CD14-positive monocyte (primary cell): ENCODE data around the gene ARHGAP44. TPM values are rescaled to one million over a fixed set of nuclear protein-coding genes. Genes with fewer than 3 reads are reported as not detected.

ENCODE experiments used
- DNase-seq, 3 donors: peaks; one replicate each; pipeline ENCODE4 v3.0.0-alpha.2; 2011 to 2022
- H2AFZ ChIP-seq: 2 replicates; pipeline ENCODE4 v1.6.0; 2012; ENCODE audit warnings: mild to moderate bottlenecking, low read depth, low read length, inconsistent platforms; ENCODE audit not compliant: insufficient read depth, poor library complexity, severe bottlenecking
- H3K27ac ChIP-seq, 2 donors: 1 replicate in 1 of 2; 2 replicates in 1 of 2; pipeline ENCODE4 v1.5.1; 2012 to 2013; ENCODE audit warnings: low read length in 2 of 2, control low read depth in 1 of 2, inconsistent platforms in 1 of 2, low read depth in 1 of 2, mild to moderate bottlenecking in 1 of 2
- H3K27me3 ChIP-seq, 2 donors: one replicate each; pipeline versions ENCODE4 v1.6.0 to v1.6.1; 2011 to 2013; ENCODE audit warnings: low read length in 2 of 2; ENCODE audit not compliant: control insufficient read depth in 2 of 2, insufficient read depth in 2 of 2
- H3K36me3 ChIP-seq, 2 donors: replicated peaks in 1 of 2; 1 replicate in 1 of 2; 2 replicates in 1 of 2; pipeline versions ENCODE4 v1.5.1 to v1.6.1; 2012 to 2013; ENCODE audit warnings: low read length in 2 of 2, control low read depth in 1 of 2, inconsistent platforms in 1 of 2, mild to moderate bottlenecking in 1 of 2; ENCODE audit not compliant: insufficient read depth in 2 of 2, control insufficient read depth in 1 of 2
- H3K4me1 ChIP-seq, 2 donors: 1 replicate in 1 of 2; 2 replicates in 1 of 2; pipeline versions ENCODE4 v1.5.1 to v1.6.1; 2012 to 2013; ENCODE audit warnings: low read length in 2 of 2, control low read depth in 1 of 2, inconsistent platforms in 1 of 2, mild to moderate bottlenecking in 1 of 2, moderate library complexity in 1 of 2; ENCODE audit not compliant: insufficient read depth in 2 of 2, control insufficient read depth in 1 of 2
- H3K4me2 ChIP-seq: replicated peaks from 2 replicates; pipeline ENCODE3; 2012; ENCODE audit warnings: low read length, moderate library complexity, mild to moderate bottlenecking; ENCODE audit not compliant: poor library complexity, severe bottlenecking; ENCODE audit errors: extremely low read depth
- H3K4me3 ChIP-seq, 3 experiments: fragments of 200-600 bp in 1 of 3; sonication (generic) in 1 of 3; replicated peaks in 1 of 3; 1 replicate in 2 of 3; 2 replicates in 1 of 3; pipeline ENCODE4 v1.5.1; 2011 to 2013; ENCODE audit warnings: low read length in 3 of 3, mild to moderate bottlenecking in 3 of 3, control low read depth in 2 of 3, low read depth in 2 of 3, inconsistent platforms in 1 of 3, moderate library complexity in 1 of 3
- H3K79me2 ChIP-seq: 2 replicates; pipeline ENCODE4 v1.6.0; 2012; ENCODE audit warnings: mild to moderate bottlenecking, control low read depth, inconsistent platforms, low read length, moderate library complexity; ENCODE audit not compliant: insufficient read depth
- H3K9ac ChIP-seq: 2 replicates; pipeline ENCODE4 v1.6.0; 2017; ENCODE audit warnings: low read length, mild to moderate bottlenecking; ENCODE audit not compliant: insufficient read depth, poor library complexity, severe bottlenecking
- H3K9me3 ChIP-seq, 2 donors: replicated peaks in 1 of 2; 1 replicate in 1 of 2; 2 replicates in 1 of 2; pipeline versions ENCODE4 v1.5.1 to v1.6.1; 2012 to 2013; ENCODE audit warnings: low read length in 2 of 2, control low read depth in 1 of 2; ENCODE audit not compliant: control insufficient read depth in 1 of 2, insufficient read depth in 1 of 2
- H4K20me1 ChIP-seq: 2 replicates; pipeline ENCODE4 v1.6.0; 2012; ENCODE audit warnings: mild to moderate bottlenecking, low read length, control low read depth, moderate library complexity; ENCODE audit not compliant: insufficient read depth
- H3K27ac Mint-ChIP-seq, 7 donors: one replicate each; pipeline ENCODE4 v1.8.0; 2020; ENCODE audit warnings: mild to moderate bottlenecking in 7 of 7, mixed read lengths in 7 of 7, moderate library complexity in 6 of 7, inconsistent platforms in 2 of 7
- H3K27me3 Mint-ChIP-seq, 3 donors: one replicate each; pipeline ENCODE4 v1.8.0; 2021 to 2022; ENCODE audit warnings: low read depth in 3 of 3, mild to moderate bottlenecking in 3 of 3, mixed read lengths in 3 of 3, moderate library complexity in 3 of 3, inconsistent platforms in 1 of 3
- H3K36me3 Mint-ChIP-seq, 2 donors: one replicate each; pipeline ENCODE4 v1.8.0; 2020; ENCODE audit warnings: mixed read lengths in 2 of 2, inconsistent platforms in 1 of 2, mild to moderate bottlenecking in 1 of 2
- H3K4me1 Mint-ChIP-seq: one replicate; pipeline ENCODE4 v1.8.0; 2020; ENCODE audit warnings: mild to moderate bottlenecking, mixed read lengths
- H3K4me3 Mint-ChIP-seq, 2 donors: one replicate each; pipeline ENCODE4 v1.8.0; 2020; ENCODE audit warnings: mild to moderate bottlenecking in 2 of 2, mixed read lengths in 2 of 2, moderate library complexity in 1 of 2
- H3K9me3 Mint-ChIP-seq, 7 donors: one replicate each; pipeline ENCODE4 v1.8.0; 2020 to 2022; ENCODE audit warnings: mixed read lengths in 7 of 7, mild to moderate bottlenecking in 6 of 7, moderate library complexity in 6 of 7, inconsistent platforms in 2 of 7
- CTCF ChIP-seq: fragments of 200-600 bp; IDR thresholded peaks from one replicate; pipeline ENCODE4 v1.8.0; 2022; ENCODE audit warnings: antibody characterized with exemption, mild to moderate bottlenecking
- WGBS: methylation state at CpG from one replicate; pipeline ENCODE4 v1.1.5; 2013; ENCODE audit warnings: missing lambda C conversion rate; ENCODE audit not compliant: insufficient coverage; 5-methylcytosine and 5-hydroxymethylcytosine counted together
- intact Hi-C, 2 donors: fragments of 100-400 bp; cut with micrococcal nuclease; formaldehyde crosslinking; loops; one replicate each; pipeline versions ENCODE4 v1.15.0 to v1.15.1; 2023
- polyA plus RNA-seq, 3 donors: library from polyadenylated mRNA; depleted of rRNA in 1 of 3; unstranded in 2 of 3; stranded (reverse) in 1 of 3; fragments of 300-500 nt in 2 of 3; fragments of >200 nt in 1 of 3; fragmentation: Illumina TruSeq in 2 of 3; gene quantifications; 1 replicate in 2 of 3; 2 replicates in 1 of 3; pipeline ENCODE4 v1.2.3, GENCODE V29; 2012 to 2021

The ARHGAP44 gene
- polyA plus RNA-seq, 3 donors, result not detected

GRCh38 chr17:12743046-12743445, 46.3 kb upstream of the ARHGAP44 start:
- Mint-ChIP-seq H3K27me3 (peaks cover 2 to 3% (median 2%) of the 10 kb centered on the region in 3 donors), H3K4me3 (no peak overlapping the region), H3K4me1 (no peaks in the 10 kb centered on the region), H3K36me3 (no peaks in the 10 kb centered on the region), H3K9me3 (peaks cover 0 to 2% (median 0%) of the 10 kb centered on the region in 7 donors), H3K27ac (no peak overlapping the region)
- Histone ChIP-seq H3K79me2 (no peaks in the 10 kb centered on the region), H4K20me1 (no peaks in the 10 kb centered on the region), H2AFZ (no peak overlapping the region), H3K27ac (no peak overlapping the region), H3K27me3 (no peaks in the 10 kb centered on the region), H3K4me1 (no peaks in the 10 kb centered on the region), H3K4me3 (no peak overlapping the region), H3K4me2 (no peak overlapping the region), H3K9ac (no peak overlapping the region), H3K36me3 (no peaks in the 10 kb centered on the region), H3K9me3 (no peaks in the 10 kb centered on the region)
- no CpG with 5 or more reads among the region's 3 CpGs for WGBS
- no peak for DNase-seq
- no peak for TF ChIP-seq CTCF
- intact Hi-C loops, result no loop called here

DNA sequence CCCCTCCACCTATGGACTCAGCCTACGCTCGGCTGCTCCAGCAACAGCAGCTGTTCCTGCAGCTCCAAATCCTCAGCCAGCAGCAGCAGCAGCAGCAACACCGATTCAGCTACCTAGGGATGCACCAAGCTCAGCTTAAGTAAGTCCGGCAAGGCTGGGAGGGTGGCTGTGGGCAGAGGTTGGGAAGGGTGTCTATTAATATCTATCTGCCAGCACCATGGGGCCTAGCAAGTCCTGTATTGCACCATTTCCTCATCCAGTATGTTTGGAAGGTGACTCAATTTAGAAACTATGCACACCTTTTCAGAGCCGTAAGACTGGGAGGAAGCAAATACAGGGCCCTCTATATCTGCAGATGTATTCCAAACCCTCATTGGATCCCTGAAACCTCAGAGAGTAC, 45.0 kb upstream of the ARHGAP44 start:
- Histone ChIP-seq H3K36me3 (no peaks in the 10 kb centered on the region), H3K27ac (no peak overlapping the region), H3K4me3 (no peak overlapping the region), H3K79me2 (no peaks in the 10 kb centered on the region), H4K20me1 (no peaks in the 10 kb centered on the region), H3K9ac (no peak overlapping the region), H2AFZ (no peak overlapping the region), H3K27me3 (no peaks in the 10 kb centered on the region), H3K4me2 (no peak overlapping the region), H3K4me1 (no peaks in the 10 kb centered on the region), H3K9me3 (no peaks in the 10 kb centered on the region)
- no peaks in the 10 kb centered on the region for H3K36me3 Mint-ChIP-seq
- H3K4me1 Mint-ChIP-seq, result no peaks in the 10 kb centered on the region
- H3K27me3 Mint-ChIP-seq, result peaks cover 1 to 2% (median 2%) of the 10 kb centered on the region in 3 donors
- WGBS, result no CpG with 5 or more reads among the region's 5 CpGs
- no peak overlapping the region for H3K4me3 Mint-ChIP-seq
- no peak for TF ChIP-seq CTCF
- H3K27ac Mint-ChIP-seq, result no peak overlapping the region
- H3K9me3 Mint-ChIP-seq, result peaks cover 0 to 2% (median 0%) of the 10 kb centered on the region in 7 donors
- intact Hi-C loops, result no loop called here
- DNase-seq, result no peak
